Sigmoid colon (tissue), 7 donors: ENCODE measurements around the gene CDC42EP4. TPM values are rescaled to one million over a fixed set of nuclear protein-coding genes. Genes with fewer than 3 reads are reported as not detected.
A peak's percentile ranks its signal among the peaks of the same experiment; 100 is the strongest.

Experiments used
- DNase-seq: peaks from one replicate; pipeline ENCODE4 v3.0.0-alpha.2; 2019
- H3K27ac ChIP-seq, 4 donors: fragments of 200-600 bp; sonication (generic); one replicate each; pipeline ENCODE4 v1.5.1; 2016 to 2019; ENCODE audit warnings: mild to moderate bottlenecking in 1 of 4
- H3K27me3 ChIP-seq, 3 donors: fragments of 200-600 bp; sonication (generic); one replicate each; pipeline ENCODE4 v1.5.1; 2019; ENCODE audit warnings: mild to moderate bottlenecking in 1 of 3
- H3K36me3 ChIP-seq, 4 donors: fragments of 200-600 bp; sonication (generic); one replicate each; pipeline ENCODE4 v1.5.1; 2016 to 2019
- H3K4me1 ChIP-seq, 4 donors: fragments of 200-600 bp; sonication (generic); one replicate each; pipeline ENCODE4 v1.5.1; 2017 to 2019
- H3K4me3 ChIP-seq, 4 donors: fragments of 200-600 bp; sonication (generic); one replicate each; pipeline ENCODE4 v1.5.1; 2017 to 2019; ENCODE audit warnings: mild to moderate bottlenecking in 2 of 4, moderate library complexity in 1 of 4
- H3K9me3 ChIP-seq, 4 donors: fragments of 200-600 bp in 3 of 4; sonication (generic) in 3 of 4; one replicate each; pipeline versions ENCODE4 v1.5.1 to v1.6.1; 2013 to 2019
- EP300 ChIP-seq, 4 donors: sonication (generic); formaldehyde crosslinking; IDR thresholded peaks; one replicate each; pipeline ENCODE4 v1.6.1; 2017; ENCODE audit warnings: antibody characterized with exemption in 4 of 4
- POLR2A ChIP-seq, 2 donors: fragments of 450-650 bp; IDR thresholded peaks; one replicate each; pipeline ENCODE4 v1.6.1; 2016; ENCODE audit warnings: antibody characterized with exemption in 2 of 2, mild to moderate bottlenecking in 2 of 2, moderate library complexity in 2 of 2
- POLR2AphosphoS5 ChIP-seq, 4 donors: sonication (generic); formaldehyde crosslinking; IDR thresholded peaks; one replicate each; pipeline ENCODE4 v1.6.1; 2017; ENCODE audit warnings: antibody characterized with exemption in 4 of 4
- WGBS, 2 donors: extraction: QIAGEN DNeasy Blood & Tissue Kit; methylation state at CpG; one replicate each; pipeline ENCODE4 v1.1.7; 2013; 5-methylcytosine and 5-hydroxymethylcytosine counted together
- intact Hi-C: fragments of 100-400 bp; cut with DNase I; formaldehyde crosslinking; loops from one replicate; pipeline ENCODE4 v1.15.1; 2023
- polyA plus RNA-seq, 3 donors: library from polyadenylated mRNA; stranded (reverse); fragments of 200-250 nt; gene quantifications; one replicate each; pipeline ENCODE4 v1.2.3, GENCODE V29; 2013
- total RNA-seq, 4 donors: library from RNA; depleted of rRNA; stranded (reverse); fragments of >200 nt; gene quantifications; one replicate each; pipeline ENCODE4 v1.1.0, GENCODE V29; 2016
- TF ChIP-seq, protein P1 (sequence below), 4 experiments: fragments of 450-650 bp in 3 of 4; fragments of 200-600 bp in 1 of 4; IDR thresholded peaks; one replicate each; pipeline ENCODE4 v1.5.1; 2016 to 2019; ENCODE audit warnings: antibody characterized with exemption in 4 of 4, mild to moderate bottlenecking in 3 of 4, moderate library complexity in 2 of 4
- donor health status: healthy with polysubstance abuse.
- donor health status: Bipolar disorder and iron deficiency.
- donor health status: healthy.

CDC42EP4 gene
- total and polyA plus RNA-seq, 7 donors = 44.0 to 87.6 (median 68.1) TPM

DNA sequence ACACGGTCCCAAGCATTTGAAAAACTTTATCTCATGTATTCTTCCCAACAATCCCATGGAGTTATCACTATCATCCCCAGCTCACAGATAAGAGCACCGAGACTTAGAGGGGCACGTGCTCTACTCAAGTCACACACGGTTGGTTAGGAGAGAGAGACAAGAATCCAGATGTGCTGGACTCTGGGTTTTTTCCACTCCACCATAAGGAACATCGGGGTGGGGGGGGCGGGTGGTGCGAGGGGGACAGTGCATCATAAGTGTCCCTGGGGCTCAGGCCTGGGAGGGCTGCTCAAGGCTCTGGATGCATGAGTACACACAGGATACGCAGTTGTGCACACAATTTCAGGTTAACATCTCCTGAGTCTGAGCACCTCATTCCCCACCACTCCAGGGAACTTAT is 7.4 kb downstream of the CDC42EP4 start:
- peaks cover 0 to 97% (median 95%) of the 10 kb centered on the region in 4 donors for H3K4me1 ChIP-seq
- H3K36me3 ChIP-seq = no peaks in the 10 kb centered on the region
- intact Hi-C loops = loop anchor here (2.0 kb wide), 1 partner anchor 14 kb away; no protein-coding TSS in a partner anchor
- no peaks in the 10 kb centered on the region for H3K27me3 ChIP-seq
- TF ChIP-seq, protein P1, sequence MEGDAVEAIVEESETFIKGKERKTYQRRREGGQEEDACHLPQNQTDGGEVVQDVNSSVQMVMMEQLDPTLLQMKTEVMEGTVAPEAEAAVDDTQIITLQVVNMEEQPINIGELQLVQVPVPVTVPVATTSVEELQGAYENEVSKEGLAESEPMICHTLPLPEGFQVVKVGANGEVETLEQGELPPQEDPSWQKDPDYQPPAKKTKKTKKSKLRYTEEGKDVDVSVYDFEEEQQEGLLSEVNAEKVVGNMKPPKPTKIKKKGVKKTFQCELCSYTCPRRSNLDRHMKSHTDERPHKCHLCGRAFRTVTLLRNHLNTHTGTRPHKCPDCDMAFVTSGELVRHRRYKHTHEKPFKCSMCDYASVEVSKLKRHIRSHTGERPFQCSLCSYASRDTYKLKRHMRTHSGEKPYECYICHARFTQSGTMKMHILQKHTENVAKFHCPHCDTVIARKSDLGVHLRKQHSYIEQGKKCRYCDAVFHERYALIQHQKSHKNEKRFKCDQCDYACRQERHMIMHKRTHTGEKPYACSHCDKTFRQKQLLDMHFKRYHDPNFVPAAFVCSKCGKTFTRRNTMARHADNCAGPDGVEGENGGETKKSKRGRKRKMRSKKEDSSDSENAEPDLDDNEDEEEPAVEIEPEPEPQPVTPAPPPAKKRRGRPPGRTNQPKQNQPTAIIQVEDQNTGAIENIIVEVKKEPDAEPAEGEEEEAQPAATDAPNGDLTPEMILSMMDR (IDR thresholded peaks at IDR 0.05) = no peak
- 61 to 72% methylated on average over 8 of the region's 8 CpGs for WGBS, 2 donors
- H3K4me3 ChIP-seq = peak overlapping the region in 3 of 4 donors; percentile 29 to 44 (median 41)
- H3K9me3 ChIP-seq = no peaks in the 10 kb centered on the region
- peak overlapping the region; percentile 99 to 100 (median 100) for H3K27ac ChIP-seq
- no peak for DNase-seq

- no peak for DNase-seq
- H3K4me3 ChIP-seq = no peak overlapping the region
- 65 to 74% methylated on average over 3 of the region's 3 CpGs for WGBS, 2 donors
- H3K4me1 ChIP-seq = peaks cover 0 to 96% (median 89%) of the 10 kb centered on the region in 4 donors
- H3K36me3 ChIP-seq = no peaks in the 10 kb centered on the region
- H3K9me3 ChIP-seq = no peaks in the 10 kb centered on the region
- intact Hi-C loops = no loop called here
- TF ChIP-seq POLR2AphosphoS5 (IDR thresholded peaks at IDR 0.05) (no peak), EP300 (IDR thresholded peaks at IDR 0.05) (no peak), POLR2A (IDR thresholded peaks at IDR 0.05) (no peak)
- TF ChIP-seq, protein P1 (IDR thresholded peaks at IDR 0.05) = no peak
- H3K27ac ChIP-seq = peak overlapping the region in 3 of 4 donors; percentile 80 to 100 (median 100)
- H3K27me3 ChIP-seq = no peaks in the 10 kb centered on the region
These were observed 9.6 kb downstream of the CDC42EP4 start for GRCh38 chr17:73302189-73302588.

DNA sequence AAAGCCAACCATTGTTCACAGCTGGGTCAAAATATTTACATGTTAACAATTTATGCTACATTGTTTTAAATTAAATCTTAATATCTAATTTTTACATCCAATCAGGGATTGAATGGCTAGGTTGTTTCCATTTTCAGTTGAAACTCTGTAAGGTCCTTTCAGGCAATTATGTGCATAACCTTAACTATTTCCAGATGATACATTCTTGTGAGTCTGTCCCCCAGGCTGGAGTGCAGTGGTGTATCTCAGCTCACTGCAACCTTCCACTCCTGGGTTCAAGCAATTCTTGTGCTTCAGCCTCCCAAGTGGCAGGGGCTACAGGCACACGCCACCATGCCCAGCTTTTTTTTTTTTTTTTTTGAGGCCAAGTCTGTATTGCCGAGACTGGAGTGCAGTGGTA is 10.4 kb downstream of the CDC42EP4 start:
- 90 to 92% methylated on average over 2 of the region's 2 CpGs for WGBS, 2 donors
- no peak for DNase-seq
- Histone ChIP-seq H3K4me3 (no peak overlapping the region), H3K36me3 (no peaks in the 10 kb centered on the region), H3K9me3 (no peaks in the 10 kb centered on the region), H3K27ac (peak overlapping the region in 3 of 4 donors; percentile 80 to 100 (median 100)), H3K27me3 (no peaks in the 10 kb centered on the region), H3K4me1 (peaks cover 0 to 90% (median 83%) of the 10 kb centered on the region in 4 donors)
- no peak for TF ChIP-seq EP300 (IDR thresholded peaks at IDR 0.05)
- TF ChIP-seq, protein P1 (IDR thresholded peaks at IDR 0.05) = no peak
- no peak for TF ChIP-seq POLR2AphosphoS5 (IDR thresholded peaks at IDR 0.05)
- no peak for TF ChIP-seq POLR2A (IDR thresholded peaks at IDR 0.05)
- intact Hi-C loops = no loop called here

GRCh38 chr17:73300392-73300791 is 11.4 kb downstream of the CDC42EP4 start:
- no peak for DNase-seq
- Histone ChIP-seq H3K27ac (peak overlapping the region; percentile 27 to 100 (median 72)), H3K9me3 (no peaks in the 10 kb centered on the region), H3K4me1 (peaks cover 0 to 86% (median 75%) of the 10 kb centered on the region in 4 donors), H3K4me3 (no peak overlapping the region), H3K27me3 (no peaks in the 10 kb centered on the region), H3K36me3 (no peaks in the 10 kb centered on the region)
- TF ChIP-seq EP300 (IDR thresholded peaks at IDR 0.05) = no peak
- TF ChIP-seq POLR2A (IDR thresholded peaks at IDR 0.05) = no peak
- TF ChIP-seq POLR2AphosphoS5 (IDR thresholded peaks at IDR 0.05) = no peak
- TF ChIP-seq, protein P1 (IDR thresholded peaks at IDR 0.05) = no peak
- 79 to 91% methylated on average over 3 of the region's 3 CpGs for WGBS, 2 donors
- intact Hi-C loops = no loop called here
